ENCODE data around the gene FASLG. TPM values are rescaled to one million over a fixed set of nuclear protein-coding genes. Genes with fewer than 3 reads are reported as not detected.

The FASLG gene
- total and polyA plus RNA-seq, 4 donors, result 0.14 to 0.61 (median 0.30) TPM

DNA sequence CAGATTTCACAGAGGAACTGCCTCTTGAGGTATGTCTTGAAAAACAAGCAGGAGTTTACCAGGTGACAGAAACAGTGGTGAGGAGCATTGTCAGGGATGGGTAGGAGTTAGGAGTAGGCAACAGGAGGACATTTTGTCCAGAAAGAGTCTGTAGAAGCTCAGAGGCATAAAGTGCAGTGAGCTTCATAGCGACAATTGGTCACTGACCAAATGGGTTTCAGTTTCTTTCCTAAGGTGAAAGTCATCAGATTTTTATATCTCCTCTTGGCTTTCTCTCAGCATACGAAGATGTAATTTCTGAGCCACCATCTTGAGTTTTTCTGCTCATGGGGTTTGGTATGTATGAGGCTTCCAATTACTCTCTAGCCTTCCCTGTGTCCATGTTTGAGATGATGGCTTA is 29.3 kb upstream of the FASLG start:
- no peak overlapping the region for H3K27ac ChIP-seq (ENCODE audit: low read depth in 1 of 2, low read length in 2 of 2)
- H3K4me1 ChIP-seq (ENCODE audit: control insufficient read depth in 4 of 4, insufficient read depth in 4 of 4, low read length in 3 of 4), result no peaks in the 10 kb centered on the region
- H3K36me3 ChIP-seq (ENCODE audit: control insufficient read depth in 4 of 4, insufficient read depth in 3 of 4, low read depth in 1 of 4, low read length in 3 of 4), result no peaks in the 10 kb centered on the region
- no peak overlapping the region for H3K9ac ChIP-seq (ENCODE audit: low read depth in 1 of 2, low read length in 2 of 2)
- H3K9me3 ChIP-seq (ENCODE audit: control insufficient read depth in 4 of 4, low read length in 3 of 4), result no peaks in the 10 kb centered on the region
- no peaks in the 10 kb centered on the region for H3K27me3 ChIP-seq (ENCODE audit: control insufficient read depth in 4 of 4, insufficient read depth in 4 of 4, low read length in 3 of 4)
- 92% methylated on average over 2 of the region's 2 CpGs for WGBS
- DNase-seq (ENCODE audit: low spot score), result no peak
- H3K4me3 ChIP-seq (ENCODE audit: low read depth in 1 of 3, low read length in 3 of 3), result no peak overlapping the region
- TF ChIP-seq, protein P1, sequence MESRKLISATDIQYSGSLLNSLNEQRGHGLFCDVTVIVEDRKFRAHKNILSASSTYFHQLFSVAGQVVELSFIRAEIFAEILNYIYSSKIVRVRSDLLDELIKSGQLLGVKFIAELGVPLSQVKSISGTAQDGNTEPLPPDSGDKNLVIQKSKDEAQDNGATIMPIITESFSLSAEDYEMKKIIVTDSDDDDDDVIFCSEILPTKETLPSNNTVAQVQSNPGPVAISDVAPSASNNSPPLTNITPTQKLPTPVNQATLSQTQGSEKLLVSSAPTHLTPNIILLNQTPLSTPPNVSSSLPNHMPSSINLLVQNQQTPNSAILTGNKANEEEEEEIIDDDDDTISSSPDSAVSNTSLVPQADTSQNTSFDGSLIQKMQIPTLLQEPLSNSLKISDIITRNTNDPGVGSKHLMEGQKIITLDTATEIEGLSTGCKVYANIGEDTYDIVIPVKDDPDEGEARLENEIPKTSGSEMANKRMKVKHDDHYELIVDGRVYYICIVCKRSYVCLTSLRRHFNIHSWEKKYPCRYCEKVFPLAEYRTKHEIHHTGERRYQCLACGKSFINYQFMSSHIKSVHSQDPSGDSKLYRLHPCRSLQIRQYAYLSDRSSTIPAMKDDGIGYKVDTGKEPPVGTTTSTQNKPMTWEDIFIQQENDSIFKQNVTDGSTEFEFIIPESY (IDR thresholded peaks at IDR 0.05), result no peak
- no peak for TF ChIP-seq HNF4G (IDR thresholded peaks at IDR 0.05)
- no peak for TF ChIP-seq REST (IDR thresholded peaks at IDR 0.05)
- no peak for TF ChIP-seq EGR1 (IDR thresholded peaks at IDR 0.05; ENCODE audit: low read depth in 2 of 2)
- TF ChIP-seq, protein P2, sequence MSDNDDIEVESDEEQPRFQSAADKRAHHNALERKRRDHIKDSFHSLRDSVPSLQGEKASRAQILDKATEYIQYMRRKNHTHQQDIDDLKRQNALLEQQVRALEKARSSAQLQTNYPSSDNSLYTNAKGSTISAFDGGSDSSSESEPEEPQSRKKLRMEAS (IDR thresholded peaks at IDR 0.05), result no peak
- TF ChIP-seq TAF1 (conservative IDR thresholded peaks at IDR 0.05), result no peak
- no peak for TF ChIP-seq HNF4A (conservative IDR thresholded peaks at IDR 0.05)
- TF ChIP-seq GABPA (IDR thresholded peaks at IDR 0.05 in 1 of 2, conservative IDR thresholded peaks at IDR 0.05 in 1 of 2), result no peak
- TF ChIP-seq SP1 (IDR thresholded peaks at IDR 0.05), result no peak
- TF ChIP-seq YY1 (IDR thresholded peaks at IDR 0.05), result no peak

GRCh38 chr1:172630056-172630818 is 28.7 kb upstream of the FASLG start:
- Histone ChIP-seq H3K9ac (ENCODE audit: low read depth in 1 of 2, low read length in 2 of 2) (no peak overlapping the region), H3K4me3 (ENCODE audit: low read depth in 1 of 3, low read length in 3 of 3) (no peak overlapping the region), H3K9me3 (ENCODE audit: control insufficient read depth in 4 of 4, low read length in 3 of 4) (no peaks in the 10 kb centered on the region), H3K27me3 (ENCODE audit: control insufficient read depth in 4 of 4, insufficient read depth in 4 of 4, low read length in 3 of 4) (no peaks in the 10 kb centered on the region), H3K27ac (ENCODE audit: low read depth in 1 of 2, low read length in 2 of 2) (no peak overlapping the region), H3K36me3 (ENCODE audit: control insufficient read depth in 4 of 4, insufficient read depth in 3 of 4, low read depth in 1 of 4, low read length in 3 of 4) (no peaks in the 10 kb centered on the region), H3K4me1 (ENCODE audit: control insufficient read depth in 4 of 4, insufficient read depth in 4 of 4, low read length in 3 of 4) (no peaks in the 10 kb centered on the region)
- TF ChIP-seq FOXA1 (IDR thresholded peaks at IDR 0.05), result no peak
- TF ChIP-seq, protein P3, sequence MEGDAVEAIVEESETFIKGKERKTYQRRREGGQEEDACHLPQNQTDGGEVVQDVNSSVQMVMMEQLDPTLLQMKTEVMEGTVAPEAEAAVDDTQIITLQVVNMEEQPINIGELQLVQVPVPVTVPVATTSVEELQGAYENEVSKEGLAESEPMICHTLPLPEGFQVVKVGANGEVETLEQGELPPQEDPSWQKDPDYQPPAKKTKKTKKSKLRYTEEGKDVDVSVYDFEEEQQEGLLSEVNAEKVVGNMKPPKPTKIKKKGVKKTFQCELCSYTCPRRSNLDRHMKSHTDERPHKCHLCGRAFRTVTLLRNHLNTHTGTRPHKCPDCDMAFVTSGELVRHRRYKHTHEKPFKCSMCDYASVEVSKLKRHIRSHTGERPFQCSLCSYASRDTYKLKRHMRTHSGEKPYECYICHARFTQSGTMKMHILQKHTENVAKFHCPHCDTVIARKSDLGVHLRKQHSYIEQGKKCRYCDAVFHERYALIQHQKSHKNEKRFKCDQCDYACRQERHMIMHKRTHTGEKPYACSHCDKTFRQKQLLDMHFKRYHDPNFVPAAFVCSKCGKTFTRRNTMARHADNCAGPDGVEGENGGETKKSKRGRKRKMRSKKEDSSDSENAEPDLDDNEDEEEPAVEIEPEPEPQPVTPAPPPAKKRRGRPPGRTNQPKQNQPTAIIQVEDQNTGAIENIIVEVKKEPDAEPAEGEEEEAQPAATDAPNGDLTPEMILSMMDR (IDR thresholded peaks at IDR 0.05; ENCODE audit: low read depth, low read length, missing input control), result no peak
- TF ChIP-seq, protein P4, sequence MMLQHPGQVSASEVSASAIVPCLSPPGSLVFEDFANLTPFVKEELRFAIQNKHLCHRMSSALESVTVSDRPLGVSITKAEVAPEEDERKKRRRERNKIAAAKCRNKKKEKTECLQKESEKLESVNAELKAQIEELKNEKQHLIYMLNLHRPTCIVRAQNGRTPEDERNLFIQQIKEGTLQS (IDR thresholded peaks at IDR 0.05), result no peak
- TF ChIP-seq EGR1 (IDR thresholded peaks at IDR 0.05; ENCODE audit: low read depth in 2 of 2), result no peak
- TF ChIP-seq NR2F2 (IDR thresholded peaks at IDR 0.05), result no peak
- no peak for TF ChIP-seq REST (IDR thresholded peaks at IDR 0.05)
- TF ChIP-seq, protein P2 (IDR thresholded peaks at IDR 0.05), result no peak
- TF ChIP-seq, protein P1 (IDR thresholded peaks at IDR 0.05), result no peak
- no peak for TF ChIP-seq HNF4G (IDR thresholded peaks at IDR 0.05)
- no peak for TF ChIP-seq RXRA (IDR thresholded peaks at IDR 0.05)
- TF ChIP-seq JUND (IDR thresholded peaks at IDR 0.05), result no peak
- no peak for TF ChIP-seq TAF1 (conservative IDR thresholded peaks at IDR 0.05)
- 91% methylated on average over 11 of the region's 11 CpGs for WGBS
- DNase-seq (ENCODE audit: low spot score), result no peak
